ENCODE measurements around the gene PNLIPRP2. TPM values are rescaled to one million over a fixed set of nuclear protein-coding genes. Genes with fewer than 3 reads are reported as not detected.

Gene PNLIPRP2
- polyA plus RNA-seq, 1 donor (not counting 4 experiments of a cell fraction or from before 2014, with no cell fraction given) = not detected

Other genes with a start within 250 kb of the PNLIPRP2 start
- gene PNLIPRP3, start 193.1 kb upstream of the PNLIPRP2 start, polyA plus RNA-seq = 64.5 to 120 TPM (median 117 TPM) in 3 replicates
- gene PNLIP, start 75.0 kb upstream of the PNLIPRP2 start, polyA plus RNA-seq = not detected in 3 replicates
- not detected in 3 replicates for gene PNLIPRP1, start 30.0 kb upstream of the PNLIPRP2 start, polyA plus RNA-seq
- gene HSPA12A, start 121.6 kb downstream of the PNLIPRP2 start, polyA plus RNA-seq = 5.4 to 8.5 TPM (median 8.1 TPM) in 3 replicates
- 0.17 to 0.35 TPM (median 0.25 TPM) in 3 replicates for gene ENO4, start 228.5 kb downstream of the PNLIPRP2 start, polyA plus RNA-seq